Astrocyte (in vitro differentiated cells and primary cell): ENCODE data around the gene RPH3AL. TPM values are rescaled to one million over a fixed set of nuclear protein-coding genes. Genes with fewer than 3 reads are reported as not detected.

ENCODE experiments used
- DNase-seq: peaks from one replicate; pipeline ENCODE4 v3.0.0-alpha.2; 2010; ENCODE audit warnings: low read depth
- FAIRE-seq: peaks from 2 replicates; lab custom pipeline; 2011; peaks lifted over from hg19 to GRCh38; lab: Jason Lieb, UNC
- H2AFZ ChIP-seq: 2 replicates; pipeline ENCODE4 v1.6.0; 2012; ENCODE audit warnings: low read depth, low read length, inconsistent platforms
- H3K27ac ChIP-seq: 2 replicates; pipeline ENCODE4 v1.5.1; 2011; ENCODE audit warnings: low read depth, low read length, inconsistent platforms
- H3K27me3 ChIP-seq: 2 replicates; pipeline ENCODE4 v1.6.0; 2011; ENCODE audit warnings: low read length, inconsistent platforms; ENCODE audit not compliant: insufficient read depth
- H3K36me3 ChIP-seq: 2 replicates; pipeline ENCODE4 v1.5.1; 2011; ENCODE audit warnings: low read length, inconsistent platforms; ENCODE audit not compliant: insufficient read depth
- H3K4me1 ChIP-seq: 2 replicates; pipeline ENCODE4 v1.5.1; 2011; ENCODE audit warnings: low read length, inconsistent platforms; ENCODE audit not compliant: insufficient read depth
- H3K4me2 ChIP-seq: 2 replicates; pipeline ENCODE4 v1.6.0; 2012; ENCODE audit warnings: low read length, inconsistent platforms
- H3K4me3 ChIP-seq: 2 replicates; pipeline ENCODE4 v1.5.1; 2011; ENCODE audit warnings: low read depth, mild to moderate bottlenecking, low read length, inconsistent platforms; ENCODE audit not compliant: insufficient read depth
- H3K79me2 ChIP-seq: 2 replicates; pipeline ENCODE4 v1.6.0; 2012; ENCODE audit warnings: mild to moderate bottlenecking, low read length, inconsistent platforms; ENCODE audit not compliant: insufficient read depth
- H3K9ac ChIP-seq: 2 replicates; pipeline ENCODE4 v1.6.0; 2012; ENCODE audit warnings: mild to moderate bottlenecking, low read length, inconsistent platforms
- H3K9me3 ChIP-seq: 2 replicates; pipeline ENCODE4 v1.5.1; 2012; ENCODE audit warnings: low read depth, mild to moderate bottlenecking, low read length, inconsistent platforms; ENCODE audit not compliant: insufficient read depth
- H4K20me1 ChIP-seq: 2 replicates; pipeline ENCODE4 v1.6.0; 2012; ENCODE audit warnings: low read length, inconsistent platforms; ENCODE audit not compliant: insufficient read depth
- H3K27ac Mint-ChIP-seq: one replicate; pipeline ENCODE4 v1.8.0; 2021; ENCODE audit warnings: mild to moderate bottlenecking, mixed read lengths; ENCODE audit not compliant: unreplicated experiment
- H3K27me3 Mint-ChIP-seq: one replicate; pipeline ENCODE4 v1.8.0; 2021; ENCODE audit warnings: low read depth, mixed read lengths; ENCODE audit not compliant: unreplicated experiment
- H3K36me3 Mint-ChIP-seq: one replicate; pipeline ENCODE4 v1.8.0; 2021; ENCODE audit warnings: low read depth, mixed read lengths; ENCODE audit not compliant: unreplicated experiment
- H3K4me1 Mint-ChIP-seq: one replicate; pipeline ENCODE4 v1.8.0; 2021; ENCODE audit warnings: low read depth, mixed read lengths; ENCODE audit not compliant: unreplicated experiment
- H3K4me3 Mint-ChIP-seq: one replicate; pipeline ENCODE4 v1.8.0; 2021; ENCODE audit warnings: mild to moderate bottlenecking, moderate library complexity, mixed read lengths; ENCODE audit not compliant: unreplicated experiment
- H3K9me3 Mint-ChIP-seq: one replicate; pipeline ENCODE4 v1.8.0; 2021; ENCODE audit warnings: mild to moderate bottlenecking, mixed read lengths; ENCODE audit not compliant: unreplicated experiment
- CTCF ChIP-seq: IDR thresholded peaks from 2 replicates; pipeline ENCODE4 v1.5.1; 2011; ENCODE audit warnings: low read depth, mild to moderate bottlenecking, inconsistent platforms, low read length, moderate library complexity; ENCODE audit not compliant: insufficient read depth
- EZH2 ChIP-seq: IDR thresholded peaks from 2 replicates; pipeline ENCODE4 v1.6.1; 2012; ENCODE audit warnings: mild to moderate bottlenecking, low read length, inconsistent platforms; ENCODE audit not compliant: insufficient read depth
- total RNA-seq: library from RNA; stranded (reverse); gene quantifications from 2 replicates; pipeline ENCODE4 v1.2.1, GENCODE V29; 2021

RPH3AL gene
- total RNA-seq, 1 donor from 2014 or later: 3.7 TPM

- no peaks in the 10 kb centered on the region for H3K9me3 Mint-ChIP-seq
- DNase-seq: no peak
- no peak overlapping the region for H2AFZ ChIP-seq
- no peaks in the 10 kb centered on the region for H4K20me1 ChIP-seq
- H3K27ac Mint-ChIP-seq: no peak overlapping the region
- no peaks in the 10 kb centered on the region for H3K36me3 ChIP-seq
- H3K27me3 ChIP-seq: peaks cover 3% of the 10 kb centered on the region
- H3K27me3 Mint-ChIP-seq: peaks cover 21% of the 10 kb centered on the region
- no peak overlapping the region for H3K9ac ChIP-seq
- H3K4me1 Mint-ChIP-seq: peaks cover 7% of the 10 kb centered on the region
- TF ChIP-seq EZH2 (no peak), CTCF (no peak)
- no peaks in the 10 kb centered on the region for H3K79me2 ChIP-seq
- no peak overlapping the region for H3K4me3 ChIP-seq
- no peak overlapping the region for H3K4me3 Mint-ChIP-seq
- peaks cover 6% of the 10 kb centered on the region for H3K4me1 ChIP-seq
- H3K4me2 ChIP-seq: no peak overlapping the region
- H3K27ac ChIP-seq: no peak overlapping the region
- FAIRE-seq: no peak
- no peaks in the 10 kb centered on the region for H3K36me3 Mint-ChIP-seq
- H3K9me3 ChIP-seq: no peaks in the 10 kb centered on the region
Measured at GRCh38 chr17:231191-231965, 121.2 kb downstream of the RPH3AL start.

DNA sequence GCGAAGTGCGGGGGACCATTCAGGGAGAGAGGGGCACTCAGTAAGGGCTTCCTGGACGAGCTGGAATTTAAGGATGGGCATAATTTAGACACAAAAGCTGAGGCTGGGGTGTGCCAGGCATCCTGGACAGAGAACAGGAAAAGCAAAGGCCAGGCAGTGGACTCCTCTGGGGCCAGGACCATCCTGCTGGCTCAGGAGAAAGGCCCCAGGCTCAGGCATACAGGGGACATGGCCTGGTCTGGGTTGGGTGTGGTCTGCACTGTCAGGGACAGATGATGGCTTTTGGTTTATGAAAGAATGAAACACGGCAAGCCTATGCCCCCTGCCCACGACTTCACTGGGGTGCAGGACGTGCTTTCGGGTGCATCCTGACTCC is 122.2 kb downstream of the RPH3AL start:
- H3K4me3 Mint-ChIP-seq: no peak overlapping the region

More for the DNA sequence above, 122.2 kb downstream of the RPH3AL start:
- no peaks in the 10 kb centered on the region for H3K79me2 ChIP-seq
- H3K9ac ChIP-seq: no peak overlapping the region
- H3K27ac ChIP-seq: no peak overlapping the region
- no peak for FAIRE-seq
- Mint-ChIP-seq H3K36me3 (no peaks in the 10 kb centered on the region), H3K27ac (no peak overlapping the region), H3K4me1 (peaks cover 7% of the 10 kb centered on the region), H3K9me3 (peaks cover 2% of the 10 kb centered on the region), H3K27me3 (peaks cover 24% of the 10 kb centered on the region)
- TF ChIP-seq EZH2 (no peak), CTCF (no peak)
- H3K27me3 ChIP-seq: peaks cover 3% of the 10 kb centered on the region
- H3K36me3 ChIP-seq: no peaks in the 10 kb centered on the region
- H3K4me3 ChIP-seq: no peak overlapping the region
- no peak for DNase-seq
- no peaks in the 10 kb centered on the region for H3K9me3 ChIP-seq
- H2AFZ ChIP-seq: no peak overlapping the region
- H3K4me2 ChIP-seq: no peak overlapping the region
- H3K4me1 ChIP-seq: peaks cover 6% of the 10 kb centered on the region
- no peaks in the 10 kb centered on the region for H4K20me1 ChIP-seq
